OCI-LY1 (cell line): Measurements from ENCODE around the gene RCAN2.

ENCODE experiments used
- H2AFZ ChIP-seq: fragments of 200-600 bp; sonication (generic), shearing (Covaris generic); 2 replicates; pipeline ENCODE4 v1.6.0; 2014; ENCODE audit warnings: antibody characterized with exemption, mild to moderate bottlenecking, low read length
- H3F3A ChIP-seq: fragments of 200-600 bp; sonication (generic), shearing (Covaris generic); 2 replicates; pipeline ENCODE4 v1.6.0; 2014; ENCODE audit warnings: mild to moderate bottlenecking, antibody characterized with exemption, low read length, moderate library complexity; ENCODE audit not compliant: insufficient read depth
- H3K27ac ChIP-seq: fragments of 200-600 bp; sonication (generic); 2 replicates; pipeline ENCODE4 v1.5.1; 2014; ENCODE audit warnings: low read length, mixed run types, mild to moderate bottlenecking, low read depth; ENCODE audit not compliant: poor library complexity, severe bottlenecking
- H3K27me3 ChIP-seq: fragments of 200-600 bp; sonication (generic); 2 replicates; pipeline ENCODE4 v1.6.0; 2014; ENCODE audit warnings: antibody characterized with exemption, mild to moderate bottlenecking, low read length, moderate library complexity; ENCODE audit not compliant: insufficient read depth
- H3K36me3 ChIP-seq: fragments of 200-600 bp; sonication (generic); 2 replicates; pipeline ENCODE4 v1.6.1; 2014; ENCODE audit warnings: mild to moderate bottlenecking, antibody characterized with exemption, low read length, moderate library complexity, mixed read lengths; ENCODE audit not compliant: insufficient read depth
- H3K4me1 ChIP-seq: fragments of 200-600 bp; sonication (generic); 2 replicates; pipeline ENCODE4 v1.5.1; 2014; ENCODE audit warnings: mild to moderate bottlenecking, low read length, moderate library complexity; ENCODE audit not compliant: insufficient read depth, severe bottlenecking
- H3K4me2 ChIP-seq: fragments of 200-600 bp; sonication (generic), shearing (Covaris generic); 2 replicates; pipeline ENCODE4 v1.6.1; 2014; ENCODE audit warnings: low read length
- H3K4me3 ChIP-seq: fragments of 200-600 bp; sonication (generic); 2 replicates; pipeline ENCODE4 v1.5.1; 2014; ENCODE audit warnings: low read length, low read depth, mild to moderate bottlenecking, mixed read lengths; ENCODE audit not compliant: poor library complexity, severe bottlenecking
- H3K79me2 ChIP-seq: fragments of 200-600 bp; shearing (Covaris generic); 2 replicates; pipeline ENCODE4 v1.6.1; 2016; ENCODE audit warnings: mixed run types, low read length, mixed read lengths; ENCODE audit not compliant: insufficient read depth
- H3K9ac ChIP-seq: fragments of 200-600 bp; sonication (generic), shearing (Covaris generic); 2 replicates; pipeline ENCODE4 v1.6.1; 2014; ENCODE audit warnings: mild to moderate bottlenecking, low read length, mixed read lengths
- H3K9me2 ChIP-seq: fragments of 200-600 bp; sonication (generic), shearing (Covaris generic); 2 replicates; pipeline ENCODE4 v1.6.1; 2014; ENCODE audit warnings: low read depth, mild to moderate bottlenecking, low read length, mixed read lengths
- H3K9me3 ChIP-seq: fragments of 200-600 bp; shearing (Covaris generic); 2 replicates; pipeline ENCODE4 v1.6.1; 2014; ENCODE audit warnings: low read length, mixed read lengths
- H4K20me1 ChIP-seq: fragments of 200-600 bp; sonication (generic), shearing (Covaris generic); 2 replicates; pipeline ENCODE4 v1.6.0; 2016; ENCODE audit warnings: mild to moderate bottlenecking, low read length; ENCODE audit not compliant: insufficient read depth
- EZH2 ChIP-seq: fragments of 200-600 bp; sonication (generic), shearing (Covaris generic); IDR thresholded peaks from 2 replicates; pipeline ENCODE4 v1.8.0; 2017; ENCODE audit warnings: borderline replicate concordance, mixed run types, mild to moderate bottlenecking, antibody characterized with exemption, low read length, moderate library complexity, mixed read lengths
- TF ChIP-seq, protein P1 (sequence below): fragments of 200-600 bp; sonication (generic), shearing (Covaris generic); IDR thresholded peaks from 2 replicates; pipeline ENCODE4 v1.5.1; 2017; ENCODE audit warnings: mild to moderate bottlenecking, antibody characterized with exemption, low read length, moderate library complexity, mixed read lengths

The RCAN2 gene

DNA sequence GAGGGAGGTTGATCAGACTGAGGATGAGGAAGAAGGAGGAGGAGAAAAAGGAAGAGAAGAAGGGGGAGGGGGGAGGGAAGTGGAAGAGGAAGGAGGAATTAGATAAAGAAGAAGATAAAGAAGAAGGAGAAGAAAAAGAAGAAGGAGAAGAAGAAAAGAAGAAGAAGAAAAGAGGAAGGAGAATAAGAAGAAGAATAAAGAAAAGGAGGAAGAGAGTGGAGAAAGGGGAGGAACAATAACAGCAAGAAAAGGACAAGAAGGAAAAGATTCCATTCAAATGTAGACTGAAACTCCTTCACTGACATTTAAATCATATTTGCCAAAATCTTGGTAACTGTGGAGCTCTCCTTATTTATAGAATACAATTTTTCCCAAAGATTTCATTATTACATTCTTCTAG is 34.3 kb upstream of the RCAN2 start:
- Histone ChIP-seq H3K9ac (no peak overlapping the region), H3K27ac (no peak overlapping the region), H3K36me3 (no peaks in the 10 kb centered on the region), H3K79me2 (no peaks in the 10 kb centered on the region), H2AFZ (no peak overlapping the region), H3F3A (no peaks in the 10 kb centered on the region), H4K20me1 (no peaks in the 10 kb centered on the region), H3K4me1 (no peaks in the 10 kb centered on the region), H3K4me3 (no peak overlapping the region), H3K4me2 (no peak overlapping the region), H3K27me3 (no peaks in the 10 kb centered on the region), H3K9me2 (no peaks in the 10 kb centered on the region), H3K9me3 (no peaks in the 10 kb centered on the region)
- TF ChIP-seq, protein P1, sequence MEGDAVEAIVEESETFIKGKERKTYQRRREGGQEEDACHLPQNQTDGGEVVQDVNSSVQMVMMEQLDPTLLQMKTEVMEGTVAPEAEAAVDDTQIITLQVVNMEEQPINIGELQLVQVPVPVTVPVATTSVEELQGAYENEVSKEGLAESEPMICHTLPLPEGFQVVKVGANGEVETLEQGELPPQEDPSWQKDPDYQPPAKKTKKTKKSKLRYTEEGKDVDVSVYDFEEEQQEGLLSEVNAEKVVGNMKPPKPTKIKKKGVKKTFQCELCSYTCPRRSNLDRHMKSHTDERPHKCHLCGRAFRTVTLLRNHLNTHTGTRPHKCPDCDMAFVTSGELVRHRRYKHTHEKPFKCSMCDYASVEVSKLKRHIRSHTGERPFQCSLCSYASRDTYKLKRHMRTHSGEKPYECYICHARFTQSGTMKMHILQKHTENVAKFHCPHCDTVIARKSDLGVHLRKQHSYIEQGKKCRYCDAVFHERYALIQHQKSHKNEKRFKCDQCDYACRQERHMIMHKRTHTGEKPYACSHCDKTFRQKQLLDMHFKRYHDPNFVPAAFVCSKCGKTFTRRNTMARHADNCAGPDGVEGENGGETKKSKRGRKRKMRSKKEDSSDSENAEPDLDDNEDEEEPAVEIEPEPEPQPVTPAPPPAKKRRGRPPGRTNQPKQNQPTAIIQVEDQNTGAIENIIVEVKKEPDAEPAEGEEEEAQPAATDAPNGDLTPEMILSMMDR, result no peak
- no peak for TF ChIP-seq EZH2

DNA sequence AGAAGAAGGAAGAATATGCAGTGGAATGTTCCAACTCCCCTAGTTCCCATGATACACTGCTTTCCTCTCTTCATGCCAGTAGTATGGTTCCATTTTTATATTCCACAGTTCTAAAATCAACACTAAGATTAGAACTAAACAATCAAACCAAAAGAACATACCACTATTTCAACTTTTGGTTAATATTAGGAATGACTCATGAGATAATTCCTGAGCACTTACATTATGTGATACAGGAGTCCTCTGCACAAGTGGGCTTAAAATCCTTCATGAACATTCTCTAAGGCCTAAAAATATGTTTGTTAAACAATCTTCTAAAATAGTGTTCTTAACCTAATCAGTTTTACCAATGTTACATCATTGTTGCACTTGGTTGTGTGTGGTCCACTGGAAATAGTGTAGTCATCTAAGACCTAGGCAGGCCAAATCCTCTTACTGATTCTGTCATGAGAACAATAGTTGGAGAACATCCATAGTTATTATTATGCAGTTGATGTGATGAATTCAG is 30.3 kb upstream of the RCAN2 start:
- Histone ChIP-seq H3K4me3 (no peak overlapping the region), H2AFZ (no peak overlapping the region), H3K9ac (no peak overlapping the region), H3K9me3 (no peaks in the 10 kb centered on the region), H3K27ac (no peak overlapping the region), H3F3A (no peaks in the 10 kb centered on the region), H3K36me3 (no peaks in the 10 kb centered on the region), H3K4me2 (no peak overlapping the region), H3K9me2 (no peaks in the 10 kb centered on the region), H3K27me3 (no peaks in the 10 kb centered on the region), H4K20me1 (no peaks in the 10 kb centered on the region), H3K4me1 (no peaks in the 10 kb centered on the region), H3K79me2 (no peaks in the 10 kb centered on the region)
- TF ChIP-seq, protein P1, result no peak
- no peak for TF ChIP-seq EZH2

DNA sequence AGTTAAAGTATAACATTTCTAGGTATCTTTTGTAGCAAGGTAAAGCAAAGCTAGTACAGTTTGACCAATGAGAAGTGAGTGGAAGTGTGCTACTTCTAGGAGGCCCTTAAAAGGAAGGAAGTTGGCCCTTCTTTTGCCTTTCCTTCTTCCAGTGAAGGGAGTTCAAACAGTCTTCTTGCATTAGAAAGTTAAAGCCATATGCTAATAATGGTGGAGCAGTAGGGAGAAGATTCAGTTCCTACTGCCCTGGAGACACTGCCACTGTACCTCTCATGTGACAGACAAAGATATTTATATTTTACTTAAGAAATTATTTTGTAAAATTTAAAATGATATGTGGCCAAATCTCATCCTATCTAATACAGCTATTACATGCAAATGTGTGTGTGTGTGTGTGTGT is 26.0 kb upstream of the RCAN2 start:
- H3K4me2 ChIP-seq, result no peak overlapping the region
- TF ChIP-seq EZH2, result no peak
- TF ChIP-seq, protein P1, result no peak
- no peaks in the 10 kb centered on the region for H4K20me1 ChIP-seq
- no peaks in the 10 kb centered on the region for H3K79me2 ChIP-seq
- no peaks in the 10 kb centered on the region for H3K27me3 ChIP-seq
- no peak overlapping the region for H2AFZ ChIP-seq
- no peak overlapping the region for H3K4me3 ChIP-seq
- no peaks in the 10 kb centered on the region for H3K9me3 ChIP-seq
- no peaks in the 10 kb centered on the region for H3K9me2 ChIP-seq
- H3F3A ChIP-seq, result no peaks in the 10 kb centered on the region
- H3K27ac ChIP-seq, result no peak overlapping the region
- H3K4me1 ChIP-seq, result no peaks in the 10 kb centered on the region
- no peaks in the 10 kb centered on the region for H3K36me3 ChIP-seq
- no peak overlapping the region for H3K9ac ChIP-seq
